Measurements from ENCODE around the gene TMEM132D.

Gene TMEM132D

DNA sequence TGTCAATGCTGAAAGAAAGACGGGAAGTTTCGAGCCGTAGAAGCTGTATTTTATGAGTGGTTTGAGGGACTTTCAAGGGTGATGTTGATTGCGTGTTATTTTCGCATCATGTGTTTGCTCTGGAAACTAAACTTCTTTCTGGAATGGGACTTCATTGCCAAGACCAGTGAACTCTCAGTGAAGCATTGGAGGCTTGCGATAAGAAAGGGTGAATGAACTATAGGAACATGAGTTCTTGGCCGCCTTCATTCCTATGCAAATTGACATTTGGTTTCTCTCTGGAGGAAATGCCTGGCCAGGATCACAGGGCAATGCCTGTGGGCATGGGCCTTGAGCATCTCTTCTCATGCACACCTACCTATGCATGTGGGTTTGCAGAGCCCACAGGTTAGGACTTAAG is 677.8 kb downstream of the TMEM132D start:
- Histone ChIP-seq H3K36me3 (ENCODE audit: control insufficient read depth, insufficient read depth, low read length) (no peaks in the 10 kb centered on the region), H3K9ac (ENCODE audit: low read length) (no peak overlapping the region), H3K9me3 (ENCODE audit: control insufficient read depth, low read length) (no peaks in the 10 kb centered on the region), H3K4me1 (ENCODE audit: control insufficient read depth, insufficient read depth, low read length) (no peaks in the 10 kb centered on the region), H3K4me3 (ENCODE audit: low read length) (no peak overlapping the region), H3K27me3 (ENCODE audit: control insufficient read depth, insufficient read depth, low read length) (no peaks in the 10 kb centered on the region)

- Histone ChIP-seq H3K9ac (ENCODE audit: low read length) (no peak overlapping the region), H3K9me3 (ENCODE audit: control insufficient read depth, low read length) (no peaks in the 10 kb centered on the region), H3K36me3 (ENCODE audit: control insufficient read depth, insufficient read depth, low read length) (no peaks in the 10 kb centered on the region), H3K4me3 (ENCODE audit: low read length) (no peak overlapping the region), H3K27me3 (ENCODE audit: control insufficient read depth, insufficient read depth, low read length) (no peaks in the 10 kb centered on the region), H3K4me1 (ENCODE audit: control insufficient read depth, insufficient read depth, low read length) (no peaks in the 10 kb centered on the region)
Observed at GRCh38 chr12:129215556-129215955, 688.3 kb downstream of the TMEM132D start.

DNA sequence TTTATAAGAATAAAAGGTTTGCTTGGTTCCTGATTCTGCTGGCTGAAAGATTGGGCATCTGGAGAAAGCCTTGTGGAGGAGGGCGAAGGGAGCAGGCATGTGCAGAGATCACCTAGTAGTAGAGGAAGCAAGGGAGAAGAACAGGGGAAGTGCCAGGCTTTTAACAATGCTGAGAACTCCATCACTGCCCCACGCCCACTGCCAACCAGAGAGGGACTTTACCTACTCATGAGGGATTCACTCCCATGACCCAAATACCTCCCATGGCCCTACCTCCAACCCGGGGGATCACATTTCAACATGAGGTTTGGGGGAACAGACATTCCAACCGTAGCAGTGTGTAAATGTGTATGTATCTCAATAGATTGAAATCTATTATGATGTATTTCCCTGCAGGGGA is 690.3 kb downstream of the TMEM132D start:
- Histone ChIP-seq H3K36me3 (ENCODE audit: control insufficient read depth, insufficient read depth, low read length) (no peaks in the 10 kb centered on the region), H3K4me3 (ENCODE audit: low read length) (no peak overlapping the region), H3K27me3 (ENCODE audit: control insufficient read depth, insufficient read depth, low read length) (no peaks in the 10 kb centered on the region), H3K4me1 (ENCODE audit: control insufficient read depth, insufficient read depth, low read length) (no peaks in the 10 kb centered on the region), H3K9ac (ENCODE audit: low read length) (no peak overlapping the region), H3K9me3 (ENCODE audit: control insufficient read depth, low read length) (no peaks in the 10 kb centered on the region)

DNA sequence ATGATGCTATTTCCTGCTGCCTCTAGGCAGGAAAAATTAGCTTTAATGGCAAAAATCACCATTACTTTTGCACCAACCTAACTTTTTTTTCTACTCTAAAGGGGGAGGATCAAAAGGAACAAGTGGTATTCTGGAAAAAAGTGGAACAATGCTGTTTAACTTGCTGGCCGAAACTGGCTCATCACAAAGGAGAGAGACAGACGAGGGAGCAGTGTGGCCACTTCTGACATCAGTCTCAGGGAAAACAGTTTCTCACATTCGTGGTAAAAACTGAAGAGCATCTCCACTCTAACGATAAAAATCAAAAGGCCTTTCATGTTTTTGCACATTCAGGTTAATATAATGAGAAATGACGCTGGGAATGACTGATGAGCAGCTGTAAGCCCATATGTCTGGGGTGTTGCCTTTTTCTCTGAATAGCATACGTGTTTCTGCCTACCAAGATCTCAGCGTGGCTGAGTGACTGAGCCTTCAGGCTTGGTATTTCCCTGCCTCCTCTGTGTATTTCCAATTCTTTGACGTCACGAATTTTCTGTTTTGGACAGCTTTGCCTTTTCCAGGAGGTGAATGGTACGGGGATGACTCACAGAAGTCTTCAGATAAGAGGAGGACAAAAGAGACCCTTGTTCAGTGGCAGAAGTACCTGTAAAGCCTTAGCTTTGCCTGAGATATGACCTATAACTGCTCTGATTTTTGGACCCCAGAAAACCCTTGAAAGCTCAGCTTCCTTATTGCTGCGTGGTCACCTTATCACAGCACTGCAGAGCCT is 691.8 kb downstream of the TMEM132D start:
- no peaks in the 10 kb centered on the region for H3K4me1 ChIP-seq (ENCODE audit: control insufficient read depth, insufficient read depth, low read length)

GRCh38 chr12:129208566-129208965 is 695.3 kb downstream of the TMEM132D start:
- Histone ChIP-seq H3K27me3 (ENCODE audit: control insufficient read depth, insufficient read depth, low read length) (no peaks in the 10 kb centered on the region), H3K4me1 (ENCODE audit: control insufficient read depth, insufficient read depth, low read length) (no peaks in the 10 kb centered on the region), H3K9ac (ENCODE audit: low read length) (no peak overlapping the region), H3K9me3 (ENCODE audit: control insufficient read depth, low read length) (no peaks in the 10 kb centered on the region), H3K4me3 (ENCODE audit: low read length) (no peak overlapping the region), H3K36me3 (ENCODE audit: control insufficient read depth, insufficient read depth, low read length) (no peaks in the 10 kb centered on the region)

More for the DNA sequence above, 691.8 kb downstream of the TMEM132D start:
- Histone ChIP-seq H3K4me3 (ENCODE audit: low read length) (no peak overlapping the region), H3K36me3 (ENCODE audit: control insufficient read depth, insufficient read depth, low read length) (no peaks in the 10 kb centered on the region), H3K9me3 (ENCODE audit: control insufficient read depth, low read length) (no peaks in the 10 kb centered on the region), H3K27me3 (ENCODE audit: control insufficient read depth, insufficient read depth, low read length) (no peaks in the 10 kb centered on the region), H3K9ac (ENCODE audit: low read length) (no peak overlapping the region)

- H3K9ac ChIP-seq (ENCODE audit: low read length) = no peak overlapping the region
- no peaks in the 10 kb centered on the region for H3K4me1 ChIP-seq (ENCODE audit: control insufficient read depth, insufficient read depth, low read length)
Observed at GRCh38 chr12:129207084-129207483, 696.7 kb downstream of the TMEM132D start.

GRCh38 chr12:129203456-129203855 is 700.4 kb downstream of the TMEM132D start:
- H3K36me3 ChIP-seq (ENCODE audit: control insufficient read depth, insufficient read depth, low read length) = no peaks in the 10 kb centered on the region
- H3K4me1 ChIP-seq (ENCODE audit: control insufficient read depth, insufficient read depth, low read length) = no peaks in the 10 kb centered on the region
- H3K4me3 ChIP-seq (ENCODE audit: low read length) = no peak overlapping the region
- no peak overlapping the region for H3K9ac ChIP-seq (ENCODE audit: low read length)
- H3K27me3 ChIP-seq (ENCODE audit: control insufficient read depth, insufficient read depth, low read length) = no peaks in the 10 kb centered on the region
- H3K9me3 ChIP-seq (ENCODE audit: control insufficient read depth, low read length) = no peaks in the 10 kb centered on the region

More at GRCh38 chr12:129207084-129207483, 696.7 kb downstream of the TMEM132D start:
- Histone ChIP-seq H3K9me3 (ENCODE audit: control insufficient read depth, low read length) (no peaks in the 10 kb centered on the region), H3K27me3 (ENCODE audit: control insufficient read depth, insufficient read depth, low read length) (no peaks in the 10 kb centered on the region), H3K4me3 (ENCODE audit: low read length) (no peak overlapping the region), H3K36me3 (ENCODE audit: control insufficient read depth, insufficient read depth, low read length) (no peaks in the 10 kb centered on the region)

- no peaks in the 10 kb centered on the region for H3K36me3 ChIP-seq (ENCODE audit: control insufficient read depth, insufficient read depth, low read length)
- no peaks in the 10 kb centered on the region for H3K27me3 ChIP-seq (ENCODE audit: control insufficient read depth, insufficient read depth, low read length)
- no peaks in the 10 kb centered on the region for H3K4me1 ChIP-seq (ENCODE audit: control insufficient read depth, insufficient read depth, low read length)
- no peak overlapping the region for H3K4me3 ChIP-seq (ENCODE audit: low read length)
- no peaks in the 10 kb centered on the region for H3K9me3 ChIP-seq (ENCODE audit: control insufficient read depth, low read length)
- no peak overlapping the region for H3K9ac ChIP-seq (ENCODE audit: low read length)
Observed at GRCh38 chr12:129202109-129202814, 701.6 kb downstream of the TMEM132D start.

DNA sequence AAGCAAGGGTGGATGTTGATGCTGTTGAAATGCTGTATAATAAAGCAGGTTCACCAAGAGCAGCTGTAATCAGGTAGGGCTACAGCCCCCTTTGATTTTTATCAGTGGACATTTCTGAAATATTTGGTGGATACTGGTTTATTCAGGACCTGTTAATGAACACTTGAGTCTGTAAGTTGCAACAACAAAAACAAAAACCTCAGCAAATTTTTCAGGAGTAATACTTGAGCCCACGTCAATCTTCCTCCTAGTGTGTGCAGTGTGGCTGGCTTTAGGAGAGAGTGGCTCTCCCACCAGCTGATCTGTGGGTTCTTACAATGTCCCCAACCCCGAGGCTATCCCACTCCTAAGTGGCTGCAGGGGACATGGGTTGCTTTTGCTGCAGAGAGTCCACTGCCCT is 702.8 kb downstream of the TMEM132D start:
- H3K4me1 ChIP-seq (ENCODE audit: control insufficient read depth, insufficient read depth, low read length) = no peaks in the 10 kb centered on the region
- no peaks in the 10 kb centered on the region for H3K27me3 ChIP-seq (ENCODE audit: control insufficient read depth, insufficient read depth, low read length)
- H3K9ac ChIP-seq (ENCODE audit: low read length) = no peak overlapping the region
- H3K4me3 ChIP-seq (ENCODE audit: low read length) = no peak overlapping the region
- no peaks in the 10 kb centered on the region for H3K36me3 ChIP-seq (ENCODE audit: control insufficient read depth, insufficient read depth, low read length)
- H3K9me3 ChIP-seq (ENCODE audit: control insufficient read depth, low read length) = no peaks in the 10 kb centered on the region

DNA sequence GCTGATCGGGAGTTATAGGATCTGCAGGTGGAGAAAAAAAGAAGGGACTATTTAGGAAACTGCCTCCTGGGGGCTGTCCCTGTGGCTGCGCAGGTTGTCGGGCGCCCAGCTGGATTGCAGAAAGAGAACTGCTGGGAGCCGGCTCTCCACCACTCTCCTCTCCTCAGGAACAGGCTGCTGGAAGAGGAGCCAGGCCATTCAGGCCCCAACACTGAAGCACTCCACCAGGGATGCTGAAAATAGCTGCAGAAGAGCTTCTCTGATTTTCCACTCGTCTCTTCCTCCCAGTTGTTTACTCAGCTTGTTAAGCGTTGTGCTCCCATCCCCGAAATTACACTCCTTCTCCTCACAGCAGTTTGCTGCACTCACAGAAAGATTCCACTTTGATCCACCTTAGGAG is 703.2 kb downstream of the TMEM132D start:
- H3K4me3 ChIP-seq (ENCODE audit: low read length) = no peak overlapping the region
- no peaks in the 10 kb centered on the region for H3K9me3 ChIP-seq (ENCODE audit: control insufficient read depth, low read length)
- no peaks in the 10 kb centered on the region for H3K36me3 ChIP-seq (ENCODE audit: control insufficient read depth, insufficient read depth, low read length)
- H3K4me1 ChIP-seq (ENCODE audit: control insufficient read depth, insufficient read depth, low read length) = no peaks in the 10 kb centered on the region
- H3K27me3 ChIP-seq (ENCODE audit: control insufficient read depth, insufficient read depth, low read length) = no peaks in the 10 kb centered on the region
- no peak overlapping the region for H3K9ac ChIP-seq (ENCODE audit: low read length)

DNA sequence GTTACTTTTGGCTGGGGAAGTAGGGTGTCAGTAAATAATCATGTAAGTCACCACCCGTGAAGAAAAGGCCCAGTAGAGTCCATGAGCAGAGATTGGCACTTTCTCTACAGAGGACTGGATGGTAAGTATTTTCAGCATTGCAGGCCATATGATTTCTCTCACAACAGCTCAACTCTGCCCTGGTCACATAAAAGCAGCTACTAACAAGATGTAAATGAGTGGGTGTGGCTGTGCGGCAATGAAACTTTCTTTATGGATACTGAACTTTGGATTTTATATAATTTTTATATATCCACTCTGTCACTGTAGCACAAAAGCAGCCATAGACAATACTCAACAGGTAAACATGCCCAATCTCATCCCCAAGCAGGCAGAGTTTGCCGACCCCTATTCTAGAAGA is 706.9 kb downstream of the TMEM132D start:
- no peak overlapping the region for H3K9ac ChIP-seq (ENCODE audit: low read length)
- H3K4me3 ChIP-seq (ENCODE audit: low read length) = no peak overlapping the region
- H3K9me3 ChIP-seq (ENCODE audit: control insufficient read depth, low read length) = no peaks in the 10 kb centered on the region

DNA sequence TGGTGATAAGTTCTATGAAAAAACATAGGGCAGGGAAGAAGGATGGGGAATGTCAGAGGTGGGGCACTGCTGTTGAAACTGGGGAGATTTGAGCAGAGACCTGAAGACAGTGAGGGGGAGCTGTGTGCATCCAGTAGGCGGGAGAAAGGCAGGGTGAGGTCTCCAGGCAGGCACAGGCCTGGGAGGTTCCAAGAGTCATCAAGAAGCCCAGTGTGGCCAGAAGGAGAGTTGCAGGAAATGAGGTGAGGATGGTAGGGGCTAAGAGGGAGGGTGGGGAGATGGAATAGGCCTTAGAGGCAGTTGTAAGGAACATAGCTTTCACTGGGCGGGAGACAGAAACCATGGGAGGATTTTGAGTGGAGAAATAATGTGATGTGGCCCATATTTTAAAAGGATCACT is 708.7 kb downstream of the TMEM132D start:
- no peak overlapping the region for H3K9ac ChIP-seq (ENCODE audit: low read length)
- H3K9me3 ChIP-seq (ENCODE audit: control insufficient read depth, low read length) = no peaks in the 10 kb centered on the region
- H3K27me3 ChIP-seq (ENCODE audit: control insufficient read depth, insufficient read depth, low read length) = no peaks in the 10 kb centered on the region
- no peak overlapping the region for H3K4me3 ChIP-seq (ENCODE audit: low read length)
- no peaks in the 10 kb centered on the region for H3K4me1 ChIP-seq (ENCODE audit: control insufficient read depth, insufficient read depth, low read length)
- H3K36me3 ChIP-seq (ENCODE audit: control insufficient read depth, insufficient read depth, low read length) = no peaks in the 10 kb centered on the region

More for the DNA sequence above, 706.9 kb downstream of the TMEM132D start:
- Histone ChIP-seq H3K36me3 (ENCODE audit: control insufficient read depth, insufficient read depth, low read length) (no peaks in the 10 kb centered on the region), H3K27me3 (ENCODE audit: control insufficient read depth, insufficient read depth, low read length) (no peaks in the 10 kb centered on the region), H3K4me1 (ENCODE audit: control insufficient read depth, insufficient read depth, low read length) (no peaks in the 10 kb centered on the region)
